SK-N-SH treated with all-trans-retinoic acid at 6 μM for 48 hours (cell line): ENCODE results near the gene RAPGEF1.

Source experiments
- ATAC-seq: fragments of 200-7000 bp; cut with Tn5 transposase; 3 replicates; pipeline ENCODE4 v1.9.1; 2020; ENCODE audit warnings: mild to moderate bottlenecking, moderate library complexity
- ARNTL ChIP-seq: fragments of 450-650 bp; formaldehyde crosslinking; IDR thresholded peaks from 2 replicates; pipeline ENCODE4 v1.5.0; 2020; ENCODE audit warnings: low read depth, mild to moderate bottlenecking, moderate library complexity, borderline replicate concordance
- CSRNP3 ChIP-seq: fragments of 250-450 bp; sonication (Bioruptor Pico); IDR thresholded peaks from 2 replicates; pipeline ENCODE4 v1.5.1; 2021; ENCODE audit warnings: mild to moderate bottlenecking, moderate library complexity
- OSR1 ChIP-seq: fragments of 250-450 bp; sonication (Bioruptor Pico); IDR thresholded peaks from 2 replicates; pipeline ENCODE4 v1.8.0; 2022; ENCODE audit warnings: moderate library complexity, mild to moderate bottlenecking, inconsistent platforms
- POU6F1 ChIP-seq: fragments of 250-450 bp; sonication (Bioruptor Pico); IDR thresholded peaks from 2 replicates; pipeline ENCODE4 v1.8.0; 2021; ENCODE audit warnings: low read depth, mild to moderate bottlenecking, moderate library complexity, borderline replicate concordance
- PPARA ChIP-seq: fragments of 250-450 bp; sonication (Bioruptor Pico); IDR thresholded peaks from 2 replicates; pipeline ENCODE4 v1.5.0; 2020; ENCODE audit warnings: mild to moderate bottlenecking, borderline replicate concordance
- RARB ChIP-seq: fragments of 250-450 bp; sonication (Bioruptor Pico); IDR thresholded peaks from 2 replicates; pipeline ENCODE4 v1.8.0; 2021; ENCODE audit warnings: mild to moderate bottlenecking, moderate library complexity
- SNAI2 ChIP-seq: fragments of 250-450 bp; sonication (Bioruptor Pico); IDR thresholded peaks from 2 replicates; pipeline ENCODE4 v1.5.0; 2020; ENCODE audit warnings: mild to moderate bottlenecking, moderate library complexity
- TCF4 ChIP-seq: fragments of 250-450 bp; sonication (Bioruptor Pico); IDR thresholded peaks from 2 replicates; pipeline ENCODE4 v1.8.0; 2021; ENCODE audit warnings: mild to moderate bottlenecking, moderate library complexity, borderline replicate concordance
- TSHZ2 ChIP-seq: fragments of 250-450 bp; sonication (Bioruptor Pico); IDR thresholded peaks from 2 replicates; pipeline ENCODE4 v1.5.0; 2020; ENCODE audit warnings: mild to moderate bottlenecking, moderate library complexity
- ZFP30 ChIP-seq: fragments of 450-650 bp; formaldehyde crosslinking; IDR thresholded peaks from 2 replicates; pipeline ENCODE4 v1.5.0; 2022; ENCODE audit warnings: mild to moderate bottlenecking, moderate library complexity
- ZNF565 ChIP-seq: fragments of 450-650 bp; formaldehyde crosslinking; conservative IDR thresholded peaks from 2 replicates; pipeline ENCODE4 v1.5.0; 2020; ENCODE audit warnings: low read depth, mild to moderate bottlenecking, moderate library complexity
- ZNF70 ChIP-seq: fragments of 450-650 bp; formaldehyde crosslinking; IDR thresholded peaks from 2 replicates; pipeline ENCODE4 v1.5.0; 2020; ENCODE audit warnings: mild to moderate bottlenecking, moderate library complexity
- ZNF8 ChIP-seq: fragments of 450-650 bp; formaldehyde crosslinking; IDR thresholded peaks from 2 replicates; pipeline ENCODE4 v1.5.0; 2020; ENCODE audit warnings: mild to moderate bottlenecking, moderate library complexity
- TF ChIP-seq, protein P1 (sequence below): fragments of 250-450 bp; sonication (Bioruptor Pico); IDR thresholded peaks from 2 replicates; pipeline ENCODE4 v1.8.0; 2020; ENCODE audit warnings: mild to moderate bottlenecking, moderate library complexity, borderline replicate concordance

The RAPGEF1 gene

GRCh38 chr9:131636593-131636992, 103.3 kb downstream of the RAPGEF1 start:
- TF ChIP-seq TCF4 (CRISPR knock-in tag) (no peak), TSHZ2 (CRISPR knock-in tag) (no peak)
- ATAC-seq = no peak

DNA sequence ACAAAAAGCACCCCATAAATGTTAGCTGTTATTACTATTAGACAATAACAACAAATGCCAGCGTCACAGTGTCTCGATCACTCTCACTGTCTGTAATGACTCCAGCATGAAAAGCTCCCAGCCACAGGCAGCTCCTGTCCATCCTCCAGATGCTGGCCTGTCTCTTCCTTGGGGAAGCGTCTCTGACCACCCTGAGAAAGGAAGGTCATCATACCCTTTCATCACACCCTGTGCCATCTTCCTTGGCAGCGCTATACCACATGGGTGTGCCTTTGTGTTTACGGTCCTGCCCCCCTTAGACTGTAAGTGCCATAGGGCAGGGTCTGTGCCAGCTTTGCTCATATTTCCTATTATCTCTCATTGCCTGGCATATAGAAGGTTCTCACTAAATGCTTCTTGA, 104.0 kb downstream of the RAPGEF1 start:
- TF ChIP-seq ZNF565 (CRISPR knock-in tag) (no peak), OSR1 (no peak), RARB (CRISPR knock-in tag) (no peak), ZFP30 (CRISPR knock-in tag) (no peak), ZNF8 (no peak), POU6F1 (no peak), CSRNP3 (CRISPR knock-in tag) (no peak)
- TF ChIP-seq, all 23 proteins: peak for 0
- no peak; the same call in 2 of the 3 replicates for ATAC-seq

DNA sequence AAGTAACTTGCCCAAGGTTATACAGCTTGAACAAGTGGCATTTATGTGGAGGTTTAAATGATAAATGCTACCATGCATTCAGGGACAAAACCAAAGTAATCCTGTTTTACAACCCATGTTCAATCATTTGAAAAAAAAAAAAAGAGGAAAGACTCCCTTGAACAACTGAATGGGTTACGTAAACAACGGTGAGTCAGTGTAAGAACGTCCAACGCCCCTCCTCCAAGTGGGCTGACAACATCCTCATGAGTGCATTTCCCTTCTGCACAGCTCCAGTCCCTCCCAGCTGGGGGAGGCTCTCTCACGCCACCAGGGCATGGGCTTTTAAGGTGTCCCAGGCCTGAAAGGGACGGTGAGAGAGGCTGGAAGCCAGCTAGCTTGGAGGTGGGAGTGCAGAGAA, 104.6 kb downstream of the RAPGEF1 start:
- peak; percentile 99 for ATAC-seq
- TF ChIP-seq POU6F1 = no peak
- TF ChIP-seq ZFP30 (CRISPR knock-in tag) = no peak
- TF ChIP-seq ZNF8 = no peak
- TF ChIP-seq SNAI2 (CRISPR knock-in tag) = no peak
- no peak for TF ChIP-seq TSHZ2 (CRISPR knock-in tag)
- no peak for TF ChIP-seq PPARA (CRISPR knock-in tag)
- TF ChIP-seq, protein P1, sequence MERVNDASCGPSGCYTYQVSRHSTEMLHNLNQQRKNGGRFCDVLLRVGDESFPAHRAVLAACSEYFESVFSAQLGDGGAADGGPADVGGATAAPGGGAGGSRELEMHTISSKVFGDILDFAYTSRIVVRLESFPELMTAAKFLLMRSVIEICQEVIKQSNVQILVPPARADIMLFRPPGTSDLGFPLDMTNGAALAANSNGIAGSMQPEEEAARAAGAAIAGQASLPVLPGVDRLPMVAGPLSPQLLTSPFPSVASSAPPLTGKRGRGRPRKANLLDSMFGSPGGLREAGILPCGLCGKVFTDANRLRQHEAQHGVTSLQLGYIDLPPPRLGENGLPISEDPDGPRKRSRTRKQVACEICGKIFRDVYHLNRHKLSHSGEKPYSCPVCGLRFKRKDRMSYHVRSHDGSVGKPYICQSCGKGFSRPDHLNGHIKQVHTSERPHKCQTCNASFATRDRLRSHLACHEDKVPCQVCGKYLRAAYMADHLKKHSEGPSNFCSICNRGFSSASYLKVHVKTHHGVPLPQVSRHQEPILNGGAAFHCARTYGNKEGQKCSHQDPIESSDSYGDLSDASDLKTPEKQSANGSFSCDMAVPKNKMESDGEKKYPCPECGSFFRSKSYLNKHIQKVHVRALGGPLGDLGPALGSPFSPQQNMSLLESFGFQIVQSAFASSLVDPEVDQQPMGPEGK = no peak
- no peak for TF ChIP-seq ARNTL (CRISPR knock-in tag)
- TF ChIP-seq, all 23 proteins: peak for 0

- ATAC-seq = no peak
- no peak for TF ChIP-seq ZNF565 (CRISPR knock-in tag)
- TF ChIP-seq PPARA (CRISPR knock-in tag) = no peak
- TF ChIP-seq ZNF70 (CRISPR knock-in tag) = no peak
These were observed 106.3 kb downstream of the RAPGEF1 start for GRCh38 chr9:131633491-131634031.
